PC-3 (cell line): ENCODE results near the gene ARMH4.

Experiments used
- CTCF ChIP-seq: fragments of 300-600 bp; sonication (generic); conservative IDR thresholded peaks from 2 replicates; pipeline ENCODE4 v1.5.1; 2017; ENCODE audit warnings: antibody characterized with exemption, low read depth, mild to moderate bottlenecking, low read length
- EZH2 ChIP-seq: fragments of 300-600 bp; sonication (generic); IDR thresholded peaks from one replicate; pipeline ENCODE4 v1.6.1; 2017; ENCODE audit warnings: antibody characterized with exemption, mild to moderate bottlenecking, low read length; ENCODE audit not compliant: unreplicated experiment

DNA sequence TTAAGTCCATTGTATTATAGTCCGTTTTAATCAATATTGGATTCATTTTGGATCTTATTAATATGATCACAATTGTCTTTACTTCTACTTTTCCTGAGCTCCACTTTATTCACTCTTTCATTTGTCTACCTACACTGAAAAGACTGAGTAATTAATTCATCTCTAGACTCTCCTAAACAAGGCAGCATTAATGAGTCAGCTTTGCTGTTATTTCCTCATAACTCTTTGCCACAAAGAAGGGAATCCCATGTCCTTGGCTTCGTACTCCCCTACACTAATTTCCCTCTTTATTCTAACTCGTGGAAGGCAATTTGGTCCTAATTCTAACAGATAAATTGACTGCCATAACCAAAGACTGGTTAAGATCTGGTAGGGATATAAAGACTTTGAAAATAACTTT, 91.9 kb downstream of the ARMH4 start:
- TF ChIP-seq CTCF = no peak
- TF ChIP-seq EZH2 = no peak
